Loucy (cell line): ENCODE results near the gene B3GALT6.

Experiments used
- EZH2phosphoT487 ChIP-seq: fragments of 200-600 bp; IDR thresholded peaks from 2 replicates; pipeline ENCODE4 v1.6.1; 2018; ENCODE audit warnings: antibody characterized with exemption, mild to moderate bottlenecking, moderate library complexity, borderline replicate concordance
- TF ChIP-seq, protein P1 (sequence below): fragments of 200-600 bp; sonication (generic); conservative IDR thresholded peaks from 2 replicates; pipeline ENCODE4 v1.5.1; 2014; ENCODE audit warnings: mild to moderate bottlenecking, antibody characterized with exemption, low read length

DNA sequence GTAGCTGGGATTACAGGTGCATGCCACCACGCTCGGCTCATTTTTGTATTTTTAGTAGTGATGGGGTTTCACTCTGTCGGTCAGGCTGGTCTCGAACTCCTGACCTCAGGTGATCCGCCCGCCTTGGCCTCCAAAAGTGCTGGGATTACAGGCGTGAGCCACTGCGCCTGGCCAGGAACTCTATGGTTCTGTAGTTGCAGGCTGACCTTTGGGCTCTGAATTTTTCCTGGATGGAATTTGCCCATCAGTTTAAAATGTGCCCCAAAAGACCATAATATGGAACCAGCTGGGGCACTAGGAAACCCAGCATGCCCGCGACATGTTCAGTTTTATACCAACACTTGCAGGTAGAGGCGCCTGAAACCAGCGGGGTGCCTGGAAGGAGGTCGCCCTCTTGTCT lies 46.6 kb downstream of the B3GALT6 start:
- TF ChIP-seq, protein P1, sequence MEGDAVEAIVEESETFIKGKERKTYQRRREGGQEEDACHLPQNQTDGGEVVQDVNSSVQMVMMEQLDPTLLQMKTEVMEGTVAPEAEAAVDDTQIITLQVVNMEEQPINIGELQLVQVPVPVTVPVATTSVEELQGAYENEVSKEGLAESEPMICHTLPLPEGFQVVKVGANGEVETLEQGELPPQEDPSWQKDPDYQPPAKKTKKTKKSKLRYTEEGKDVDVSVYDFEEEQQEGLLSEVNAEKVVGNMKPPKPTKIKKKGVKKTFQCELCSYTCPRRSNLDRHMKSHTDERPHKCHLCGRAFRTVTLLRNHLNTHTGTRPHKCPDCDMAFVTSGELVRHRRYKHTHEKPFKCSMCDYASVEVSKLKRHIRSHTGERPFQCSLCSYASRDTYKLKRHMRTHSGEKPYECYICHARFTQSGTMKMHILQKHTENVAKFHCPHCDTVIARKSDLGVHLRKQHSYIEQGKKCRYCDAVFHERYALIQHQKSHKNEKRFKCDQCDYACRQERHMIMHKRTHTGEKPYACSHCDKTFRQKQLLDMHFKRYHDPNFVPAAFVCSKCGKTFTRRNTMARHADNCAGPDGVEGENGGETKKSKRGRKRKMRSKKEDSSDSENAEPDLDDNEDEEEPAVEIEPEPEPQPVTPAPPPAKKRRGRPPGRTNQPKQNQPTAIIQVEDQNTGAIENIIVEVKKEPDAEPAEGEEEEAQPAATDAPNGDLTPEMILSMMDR, result no peak
- TF ChIP-seq EZH2phosphoT487, result no peak
